ENCODE measurements around the gene WWC1.

The WWC1 gene

DNA sequence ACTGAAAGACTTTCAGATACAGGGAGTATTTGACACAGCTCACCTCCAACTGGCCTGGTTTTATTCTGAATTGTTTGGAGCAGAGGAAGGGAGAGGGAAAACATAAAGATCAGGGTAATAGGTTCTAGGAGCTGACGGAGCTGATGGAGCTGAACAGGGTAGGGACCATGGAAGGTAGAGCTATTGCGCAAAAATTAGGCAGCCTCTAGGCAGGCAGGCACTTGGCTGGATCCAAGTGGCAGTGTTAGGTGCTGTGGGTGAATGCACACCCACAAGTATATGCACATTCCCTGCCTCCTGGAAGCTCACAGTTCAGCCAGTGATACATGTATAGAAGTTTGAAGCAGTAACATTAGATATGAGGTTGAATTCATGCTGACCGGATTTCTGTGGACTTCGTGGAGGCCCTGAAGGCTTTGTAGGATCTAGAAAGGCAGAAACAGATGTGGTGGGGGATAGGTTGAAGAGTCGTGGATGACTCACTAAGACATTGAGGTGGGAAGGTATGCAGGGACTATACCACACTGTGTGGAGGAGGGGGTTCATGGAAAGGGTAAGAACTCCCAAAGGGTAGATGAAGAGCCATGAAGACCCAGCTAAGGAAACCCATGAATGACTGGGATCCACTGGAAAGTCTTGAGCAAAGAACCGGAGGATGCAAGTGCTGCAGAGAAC, 50.8 kb downstream of the WWC1 start:
- Histone ChIP-seq H3K9ac (ENCODE audit: low read depth, low read length) (no peak overlapping the region), H3K4me3 (ENCODE audit: low read length) (no peak overlapping the region), H3K36me3 (ENCODE audit: insufficient read depth, low read depth, low read length) (0 out of 2 replicates have a peak, but pooled peaks cover 4% of the 10 kb centered on the region), H3K4me1 (ENCODE audit: insufficient read depth, low read length) (peaks cover 35% of the 10 kb centered on the region), H3K9me3 (ENCODE audit: insufficient read depth, low read depth, low read length) (no peaks in the 10 kb centered on the region), H3K27me3 (ENCODE audit: insufficient read depth, low read length) (no peaks in the 10 kb centered on the region), H3K27ac (ENCODE audit: low read length) (no peak overlapping the region)

GRCh38 chr5:168342985-168343384, 51.5 kb downstream of the WWC1 start:
- no peaks in the 10 kb centered on the region for H3K9me3 ChIP-seq (ENCODE audit: insufficient read depth, low read depth, low read length)
- peaks cover 36% of the 10 kb centered on the region for H3K4me1 ChIP-seq (ENCODE audit: insufficient read depth, low read length)
- no peak overlapping the region for H3K4me3 ChIP-seq (ENCODE audit: low read length)
- H3K27ac ChIP-seq (ENCODE audit: low read length) = no peak overlapping the region
- H3K27me3 ChIP-seq (ENCODE audit: insufficient read depth, low read length) = no peaks in the 10 kb centered on the region
- H3K36me3 ChIP-seq (ENCODE audit: insufficient read depth, low read depth, low read length) = 0 out of 2 replicates have a peak, but pooled peaks cover 4% of the 10 kb centered on the region
- no peak overlapping the region for H3K9ac ChIP-seq (ENCODE audit: low read depth, low read length)

DNA sequence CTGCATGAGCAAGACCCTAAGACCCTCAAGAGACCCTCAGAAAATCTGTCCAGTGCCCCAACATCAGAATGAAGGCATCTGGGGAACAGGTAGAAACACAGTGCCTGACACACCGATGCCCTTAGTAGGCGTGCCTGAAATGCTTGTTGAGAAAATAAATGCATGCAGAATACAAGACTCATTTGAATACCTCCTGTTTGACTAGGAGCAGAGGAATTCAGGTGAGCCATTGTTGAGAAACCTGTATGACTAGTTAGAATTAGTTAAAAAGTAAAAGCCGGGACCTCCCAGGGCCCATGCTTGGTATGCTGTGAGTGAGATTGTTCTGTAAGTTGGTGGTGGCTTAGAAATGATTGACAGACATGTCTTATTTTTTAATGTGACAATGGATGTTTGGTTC, 55.0 kb downstream of the WWC1 start:
- no peaks in the 10 kb centered on the region for H3K9me3 ChIP-seq (ENCODE audit: insufficient read depth, low read depth, low read length)
- peaks cover 31% of the 10 kb centered on the region for H3K4me1 ChIP-seq (ENCODE audit: insufficient read depth, low read length)
- peak overlapping the region; percentile 23 for H3K9ac ChIP-seq (ENCODE audit: low read depth, low read length)
- H3K4me3 ChIP-seq (ENCODE audit: low read length) = peak overlapping the region; percentile 30; the same call in 1 of the 2 replicates
- H3K27ac ChIP-seq (ENCODE audit: low read length) = no peak overlapping the region
- no peaks in the 10 kb centered on the region for H3K27me3 ChIP-seq (ENCODE audit: insufficient read depth, low read length)
- H3K36me3 ChIP-seq (ENCODE audit: insufficient read depth, low read depth, low read length) = peaks cover 4% of the 10 kb centered on the region; the same call in 1 of the 2 replicates

GRCh38 chr5:168347368-168348083, 56.1 kb downstream of the WWC1 start:
- no peaks in the 10 kb centered on the region for H3K9me3 ChIP-seq (ENCODE audit: insufficient read depth, low read depth, low read length)
- peaks cover 31% of the 10 kb centered on the region for H3K4me1 ChIP-seq (ENCODE audit: insufficient read depth, low read length)

GRCh38 chr5:168348084-168348414, 56.6 kb downstream of the WWC1 start:
- Histone ChIP-seq H3K27me3 (ENCODE audit: insufficient read depth, low read length) (no peaks in the 10 kb centered on the region), H3K27ac (ENCODE audit: low read length) (no peak overlapping the region), H3K9ac (ENCODE audit: low read depth, low read length) (no peak overlapping the region), H3K4me3 (ENCODE audit: low read length) (no peak overlapping the region), H3K4me1 (ENCODE audit: insufficient read depth, low read length) (peaks cover 31% of the 10 kb centered on the region), H3K36me3 (ENCODE audit: insufficient read depth, low read depth, low read length) (peaks cover 3% of the 10 kb centered on the region; the same call in 1 of the 2 replicates), H3K9me3 (ENCODE audit: insufficient read depth, low read depth, low read length) (no peaks in the 10 kb centered on the region)

More at GRCh38 chr5:168347368-168348083, 56.1 kb downstream of the WWC1 start:
- Histone ChIP-seq H3K27ac (ENCODE audit: low read length) (no peak overlapping the region), H3K27me3 (ENCODE audit: insufficient read depth, low read length) (no peaks in the 10 kb centered on the region), H3K4me3 (ENCODE audit: low read length) (no peak overlapping the region), H3K36me3 (ENCODE audit: insufficient read depth, low read depth, low read length) (peaks cover 4% of the 10 kb centered on the region; the same call in 1 of the 2 replicates), H3K9ac (ENCODE audit: low read depth, low read length) (no peak overlapping the region)

DNA sequence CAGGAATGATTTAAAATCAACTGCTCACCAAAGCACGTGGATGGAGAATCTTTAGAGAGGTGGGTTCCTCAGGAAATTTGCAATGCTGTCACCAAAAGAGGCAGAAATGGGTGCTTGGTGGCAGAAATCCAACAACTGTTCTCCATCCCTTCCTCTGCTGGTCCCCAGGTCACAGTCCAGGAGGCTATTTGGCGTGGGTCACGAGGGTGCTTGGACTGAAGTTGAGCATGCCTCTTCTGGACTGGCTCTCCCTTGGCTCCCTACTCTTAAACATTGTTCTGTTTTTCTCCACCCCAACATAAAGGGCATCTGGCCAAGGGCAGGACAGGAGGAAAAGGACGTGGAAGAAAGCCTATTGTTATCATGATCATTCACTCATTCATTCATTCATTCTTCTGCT, 58.9 kb downstream of the WWC1 start:
- Histone ChIP-seq H3K36me3 (ENCODE audit: insufficient read depth, low read depth, low read length) (no peaks in the 10 kb centered on the region; the same call in 1 of the 2 replicates), H3K9me3 (ENCODE audit: insufficient read depth, low read depth, low read length) (no peaks in the 10 kb centered on the region), H3K4me3 (ENCODE audit: low read length) (no peak overlapping the region), H3K27ac (ENCODE audit: low read length) (no peak overlapping the region), H3K27me3 (ENCODE audit: insufficient read depth, low read length) (no peaks in the 10 kb centered on the region), H3K4me1 (ENCODE audit: insufficient read depth, low read length) (peaks cover 20% of the 10 kb centered on the region), H3K9ac (ENCODE audit: low read depth, low read length) (no peak overlapping the region)

GRCh38 chr5:168353216-168353957, 61.9 kb downstream of the WWC1 start:
- Histone ChIP-seq H3K9me3 (ENCODE audit: insufficient read depth, low read depth, low read length) (no peaks in the 10 kb centered on the region), H3K27ac (ENCODE audit: low read length) (no peak overlapping the region), H3K36me3 (ENCODE audit: insufficient read depth, low read depth, low read length) (no peaks in the 10 kb centered on the region; the same call in 1 of the 2 replicates), H3K9ac (ENCODE audit: low read depth, low read length) (no peak overlapping the region), H3K4me1 (ENCODE audit: insufficient read depth, low read length) (peaks cover 4% of the 10 kb centered on the region), H3K4me3 (ENCODE audit: low read length) (no peak overlapping the region), H3K27me3 (ENCODE audit: insufficient read depth, low read length) (no peaks in the 10 kb centered on the region)

DNA sequence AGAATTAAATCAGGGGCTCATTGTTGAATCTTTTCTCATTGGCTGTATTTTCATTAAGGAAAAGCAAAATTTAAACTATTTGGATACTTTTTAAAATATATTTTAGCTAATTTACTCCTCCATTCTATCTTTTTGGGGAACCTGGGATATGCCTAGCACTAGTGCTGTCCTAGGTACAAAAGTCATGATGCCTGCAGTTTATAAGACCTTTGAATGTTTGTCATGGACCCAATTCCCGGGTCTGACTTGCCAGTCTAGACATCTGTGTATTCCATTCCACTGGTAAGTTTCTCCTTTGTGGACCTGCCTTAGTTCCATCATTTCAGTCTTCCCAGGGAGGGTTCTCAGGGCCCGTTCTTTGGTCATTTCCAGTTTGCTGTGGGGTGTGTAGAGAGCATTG, 63.0 kb downstream of the WWC1 start:
- no peaks in the 10 kb centered on the region; the same call in 1 of the 2 replicates for H3K36me3 ChIP-seq (ENCODE audit: insufficient read depth, low read depth, low read length)
- no peak overlapping the region for H3K9ac ChIP-seq (ENCODE audit: low read depth, low read length)
- no peaks in the 10 kb centered on the region for H3K27me3 ChIP-seq (ENCODE audit: insufficient read depth, low read length)
- H3K4me1 ChIP-seq (ENCODE audit: insufficient read depth, low read length) = peaks cover 4% of the 10 kb centered on the region
- no peaks in the 10 kb centered on the region for H3K9me3 ChIP-seq (ENCODE audit: insufficient read depth, low read depth, low read length)
- no peak overlapping the region for H3K4me3 ChIP-seq (ENCODE audit: low read length)
- H3K27ac ChIP-seq (ENCODE audit: low read length) = no peak overlapping the region

DNA sequence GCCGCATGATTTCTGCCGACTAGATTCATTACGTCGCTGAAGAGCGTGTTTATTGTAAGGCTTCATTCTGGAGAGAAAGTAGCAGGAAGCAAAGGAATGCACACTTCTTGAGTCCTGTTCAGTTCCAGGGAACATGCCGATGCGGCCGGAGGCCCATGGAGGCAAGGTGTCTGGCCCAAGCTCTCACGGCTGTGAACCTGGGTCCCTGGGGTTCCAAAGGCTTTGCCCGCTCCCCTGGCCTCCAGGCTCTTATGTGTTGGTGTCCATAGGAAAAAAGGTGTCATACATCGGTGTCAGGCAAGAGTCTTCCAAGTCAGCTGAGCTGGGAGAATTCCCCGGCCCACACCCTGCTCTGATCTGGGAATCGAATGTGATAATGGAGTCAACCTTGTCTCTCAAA, 64.7 kb downstream of the WWC1 start:
- no peaks in the 10 kb centered on the region for H3K27me3 ChIP-seq (ENCODE audit: insufficient read depth, low read length)
- no peaks in the 10 kb centered on the region for H3K36me3 ChIP-seq (ENCODE audit: insufficient read depth, low read depth, low read length)
- H3K9ac ChIP-seq (ENCODE audit: low read depth, low read length) = no peak overlapping the region
- H3K4me3 ChIP-seq (ENCODE audit: low read length) = no peak overlapping the region
- H3K27ac ChIP-seq (ENCODE audit: low read length) = no peak overlapping the region
- H3K4me1 ChIP-seq (ENCODE audit: insufficient read depth, low read length) = peaks cover 4% of the 10 kb centered on the region
- H3K9me3 ChIP-seq (ENCODE audit: insufficient read depth, low read depth, low read length) = no peaks in the 10 kb centered on the region

GRCh38 chr5:168356592-168356991, 65.1 kb downstream of the WWC1 start:
- Histone ChIP-seq H3K9ac (ENCODE audit: low read depth, low read length) (no peak overlapping the region), H3K27ac (ENCODE audit: low read length) (no peak overlapping the region), H3K27me3 (ENCODE audit: insufficient read depth, low read length) (no peaks in the 10 kb centered on the region), H3K4me1 (ENCODE audit: insufficient read depth, low read length) (peaks cover 4% of the 10 kb centered on the region), H3K9me3 (ENCODE audit: insufficient read depth, low read depth, low read length) (no peaks in the 10 kb centered on the region), H3K4me3 (ENCODE audit: low read length) (no peak overlapping the region), H3K36me3 (ENCODE audit: insufficient read depth, low read depth, low read length) (no peaks in the 10 kb centered on the region)

DNA sequence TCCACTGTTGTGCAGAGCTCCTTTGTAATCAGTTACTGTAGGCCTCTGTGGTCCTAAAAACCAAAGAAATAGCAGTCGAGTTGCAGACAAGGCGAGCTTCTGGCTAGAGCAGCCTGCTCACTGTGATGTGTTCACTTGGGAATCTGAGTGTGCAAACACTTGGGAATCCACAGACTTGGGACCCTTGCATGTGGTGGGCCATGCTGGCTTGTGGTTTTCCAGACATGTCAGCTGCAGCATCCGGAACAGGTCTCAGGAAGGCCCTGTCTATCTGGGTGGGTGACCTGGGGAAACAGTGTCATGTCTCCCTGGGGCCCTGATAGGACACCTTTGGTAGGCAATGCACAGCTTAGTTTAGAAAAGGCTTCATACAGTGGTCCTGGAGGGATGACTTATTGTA, 66.4 kb downstream of the WWC1 start:
- no peak overlapping the region for H3K27ac ChIP-seq (ENCODE audit: low read length)
- no peak overlapping the region for H3K9ac ChIP-seq (ENCODE audit: low read depth, low read length)
- no peaks in the 10 kb centered on the region for H3K9me3 ChIP-seq (ENCODE audit: insufficient read depth, low read depth, low read length)
- peaks cover 4% of the 10 kb centered on the region for H3K4me1 ChIP-seq (ENCODE audit: insufficient read depth, low read length)
- H3K4me3 ChIP-seq (ENCODE audit: low read length) = no peak overlapping the region
- H3K36me3 ChIP-seq (ENCODE audit: insufficient read depth, low read depth, low read length) = no peaks in the 10 kb centered on the region
- no peaks in the 10 kb centered on the region for H3K27me3 ChIP-seq (ENCODE audit: insufficient read depth, low read length)

All from iPS-20b (cell line).